Heart right ventricle (tissue), 16 donors: ENCODE results near the gene HUS1B. TPM values are rescaled to one million over a fixed set of nuclear protein-coding genes. Genes with fewer than 3 reads are reported as not detected.

Experiments
- ATAC-seq, 8 donors: fragments of 200-7000 bp; cut with Tn5 transposase; one replicate each; pipeline ENCODE4 v1.9.1; 2020; ENCODE audit warnings: mild to moderate bottlenecking in 8 of 8, moderate library complexity in 8 of 8, moderate number of reproducible peaks in 1 of 8
- DNase-seq, 2 donors: peaks; one replicate each; pipeline ENCODE4 v3.0.0-alpha.2; 2020
- H3K27ac ChIP-seq, 10 donors: fragments of 200-600 bp; sonication (generic) in 2 of 10; one replicate each; pipeline versions ENCODE4 v1.5.0 to v1.8.0; 2020 to 2022; ENCODE audit warnings: mild to moderate bottlenecking in 3 of 10
- H3K27me3 ChIP-seq, 7 donors: fragments of 200-600 bp; one replicate each; pipeline ENCODE4 v1.8.0; 2021 to 2022; ENCODE audit warnings: mild to moderate bottlenecking in 2 of 7
- H3K36me3 ChIP-seq, 9 donors: fragments of 200-600 bp; sonication (generic) in 1 of 9; one replicate each; pipeline versions ENCODE4 v1.5.0 to v1.8.0; 2020 to 2022; ENCODE audit warnings: mild to moderate bottlenecking in 2 of 9
- H3K4me1 ChIP-seq, 9 donors: fragments of 200-600 bp; sonication (generic) in 1 of 9; one replicate each; pipeline versions ENCODE4 v1.5.0 to v1.8.0; 2020 to 2022; ENCODE audit warnings: mild to moderate bottlenecking in 4 of 9
- H3K4me3 ChIP-seq, 10 donors: fragments of 200-600 bp; sonication (generic) in 2 of 10; one replicate each; pipeline versions ENCODE4 v1.5.0 to v1.8.0; 2020 to 2022; ENCODE audit warnings: mild to moderate bottlenecking in 7 of 10, moderate library complexity in 2 of 10
- H3K9me3 ChIP-seq, 11 donors: fragments of 200-600 bp in 10 of 11; sonication (generic) in 2 of 11; one replicate each; pipeline versions ENCODE4 v1.5.0 to v1.8.0; 2013 to 2022; ENCODE audit warnings: mild to moderate bottlenecking in 2 of 11, control low read depth in 1 of 11, moderate library complexity in 1 of 11
- CTCF ChIP-seq, 9 donors: fragments of 200-600 bp; sonication (generic) in 2 of 9; IDR thresholded peaks; one replicate each; pipeline versions ENCODE4 v1.5.0 to v1.8.0; 2021 to 2022; ENCODE audit warnings: antibody characterized with exemption in 9 of 9, mild to moderate bottlenecking in 5 of 9, moderate library complexity in 1 of 9
- WGBS, 2 donors: extraction: QIAGEN DNeasy Blood & Tissue Kit; methylation state at CpG; one replicate each; pipeline ENCODE4 v1.1.7; 2013; ENCODE audit warnings: inconsistent platforms in 1 of 2; 5-methylcytosine and 5-hydroxymethylcytosine counted together
- intact Hi-C, 10 donors: fragments of 100-400 bp; cut with DNase I; formaldehyde crosslinking; loops; one replicate each; pipeline versions ENCODE4 v1.11.1 to v1.14.2; 2022
- polyA plus RNA-seq, 2 donors: library from polyadenylated mRNA; stranded (reverse); fragments of 200-250 nt; gene quantifications; one replicate each; pipeline ENCODE4 v1.2.3, GENCODE V29; 2013
- total RNA-seq, 10 donors: library from RNA; stranded (reverse); fragmentation: NEBNext Ultra II Directional in 3 of 10; extraction: Animal tissue kit (Norgen Biotek cat#: 25700) in 3 of 10; gene quantifications; one replicate each; pipeline versions ENCODE4 v1.2.1 to v1.2.4, GENCODE V29; 2021 to 2023
- donor health status: Arrhythmogenic right ventricular cardiomyopathy.
- donor health status: ischemic (EF 13 %, LVEDD 7.1; RV severe dilation, severe dysfunction).
- donor health status: healthy with polysubstance abuse.
- donor health status: DM: no; HTN: yes; CAD: no.
- donor health status: DM: no; HTN: no; CAD: no.
- donor health status: ischemic (EF 25% LVEDD 6.9; RV normal size, moderate dysfunction).
- donor health status: ischemic (EF 25% LVEDD 5.7; RV mildly dilated, moderate dysfunction).
- donor health status: healthy.
- donor health status: DM: yes; HTN: yes; CAD: no.
- donor health status: Ischemic cardiomyopathy.
- donor health status: ischemic (EF 35%, LVEDD 5.7; RV mildly dilated, moderate dysfunction).
- donor health status: nonischemic (EF 11% LVEDD 7.7; RV severe dilation, severe dysfunction).
- donor health status: DM: yes; HTN: yes; CAD: no.
- donor health status: PGD.
- donor health status: ischemic (EF 29% LVEDD 5.4; RV normal size, mild dysfunction).
- donor health status: nonischemic (EF 23%, LVEDD 6.1; RV moderate dilation, normal function).

HUS1B gene
- total and polyA plus RNA-seq, 12 donors = 0.13 to 0.57 (median 0.33) TPM; not detected in 5

DNA sequence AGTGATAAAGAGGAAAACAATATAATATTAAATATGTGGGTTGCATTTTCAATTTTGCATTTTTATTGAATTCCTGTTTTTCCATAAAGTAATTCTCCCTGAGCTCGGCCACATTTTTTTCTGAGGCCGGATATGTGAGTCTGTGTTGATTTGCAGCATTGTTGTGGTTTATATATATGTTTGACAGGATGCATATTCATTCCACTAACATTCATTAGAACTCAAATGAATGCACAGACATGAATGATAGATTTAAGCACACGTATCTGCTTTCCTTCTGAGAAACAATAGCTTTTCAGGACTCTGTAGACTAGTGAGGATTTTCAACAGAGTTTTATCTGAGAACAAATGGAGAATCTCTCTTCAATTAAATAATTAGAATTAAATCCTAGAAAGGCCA, 46.7 kb upstream of the HUS1B start:
- H3K27me3 ChIP-seq = peaks cover 0 to 11% (median 0%) of the 10 kb centered on the region in 7 donors
- ATAC-seq = no peak

DNA sequence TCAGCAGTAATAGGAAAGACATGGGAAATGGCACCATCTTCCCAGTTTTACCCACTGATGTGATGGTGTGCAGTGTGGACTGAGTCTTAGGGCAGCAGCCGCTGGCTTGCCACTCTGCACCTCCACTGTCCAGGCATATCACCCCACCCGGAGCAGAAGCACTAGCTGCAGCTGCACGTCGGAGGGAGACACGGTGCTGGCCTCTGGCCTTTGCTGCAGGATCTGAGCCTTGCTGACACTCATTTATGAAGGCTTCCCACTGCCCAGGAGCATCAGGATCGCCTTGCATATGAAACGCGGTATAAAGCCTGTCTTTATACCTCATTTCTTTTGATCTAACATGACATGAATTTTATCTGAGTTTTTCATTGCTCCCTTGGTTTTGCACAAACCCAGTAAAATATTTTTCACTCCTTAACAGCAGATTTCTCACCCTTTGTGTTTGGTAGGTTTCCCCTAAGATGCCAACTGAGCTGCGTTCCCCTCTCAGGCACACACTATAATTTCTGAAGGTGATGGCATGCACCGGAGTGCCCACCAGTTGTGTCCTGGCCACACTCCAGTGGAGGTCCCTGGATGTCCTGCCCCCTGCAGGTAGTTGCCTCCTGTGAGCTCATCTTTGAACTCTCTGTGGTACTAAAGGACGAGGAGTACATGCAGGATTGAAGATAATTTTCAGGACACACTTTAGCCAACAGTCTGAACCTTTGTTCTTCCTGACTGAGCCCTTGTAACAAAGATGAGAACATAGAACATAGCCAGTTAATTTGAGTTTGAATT, 45.0 kb upstream of the HUS1B start:
- 68 to 73% methylated on average over 11 of the region's 11 CpGs for whole genome bisulfite sequencing, 2 donors
- ATAC-seq (no peak), DNase-seq (no peak)
- no peaks in the 10 kb centered on the region for H3K36me3 ChIP-seq
- no peak overlapping the region for H3K4me3 ChIP-seq
- no peaks in the 10 kb centered on the region for H3K4me1 ChIP-seq
- intact Hi-C loops = no loop called here
- TF ChIP-seq CTCF (IDR thresholded peaks at IDR 0.05) = no peak
- H3K27ac ChIP-seq = no peak overlapping the region
- H3K9me3 ChIP-seq = no peaks in the 10 kb centered on the region
- H3K27me3 ChIP-seq = peaks cover 0 to 7% (median 0%) of the 10 kb centered on the region in 7 donors

More for the DNA sequence above, 46.7 kb upstream of the HUS1B start:
- H3K4me1 ChIP-seq = no peaks in the 10 kb centered on the region
- intact Hi-C loops = no loop called here
- H3K27ac ChIP-seq = no peak overlapping the region
- no peak for DNase-seq
- H3K36me3 ChIP-seq = no peaks in the 10 kb centered on the region
- WGBS, 2 donors = 73 to 85% methylated on average over 3 of the region's 3 CpGs
- H3K9me3 ChIP-seq = no peaks in the 10 kb centered on the region
- no peak for TF ChIP-seq CTCF (IDR thresholded peaks at IDR 0.05)
- H3K4me3 ChIP-seq = no peak overlapping the region

DNA sequence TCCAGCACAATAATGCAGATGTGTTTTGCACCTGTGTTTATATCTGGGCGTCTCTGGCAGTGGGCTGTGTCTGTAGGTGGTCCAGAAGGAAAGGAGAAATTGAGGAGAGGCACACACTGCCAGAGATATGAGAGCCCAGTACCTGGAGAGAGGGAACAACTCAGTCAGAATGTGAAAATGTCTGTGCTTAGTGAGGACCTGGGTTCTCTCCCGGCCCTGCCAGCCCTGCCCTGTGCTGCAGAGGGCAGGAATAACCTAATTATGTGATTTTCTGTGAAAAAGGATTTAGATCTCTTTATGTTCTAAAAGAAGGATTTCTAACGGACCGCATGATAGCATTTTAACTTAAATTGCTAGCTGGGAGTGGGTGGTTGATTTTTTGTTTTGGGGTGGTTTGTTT, 44.3 kb upstream of the HUS1B start:
- no peak for TF ChIP-seq CTCF (IDR thresholded peaks at IDR 0.05)
- WGBS, 2 donors = 83 to 85% methylated on average over 4 of the region's 4 CpGs
- no peak overlapping the region for H3K4me3 ChIP-seq

GRCh38 chr6:700490-700889, 43.6 kb upstream of the HUS1B start:
- WGBS, 2 donors = 94 to 96% methylated on average over 3 of the region's 3 CpGs
- DNase-seq = no peak

More for the DNA sequence above, 44.3 kb upstream of the HUS1B start:
- ATAC-seq (no peak), DNase-seq (no peak)
- Histone ChIP-seq H3K9me3 (no peaks in the 10 kb centered on the region), H3K27me3 (peaks cover 0 to 3% (median 0%) of the 10 kb centered on the region in 7 donors), H3K4me1 (no peaks in the 10 kb centered on the region), H3K36me3 (no peaks in the 10 kb centered on the region), H3K27ac (no peak overlapping the region)
- intact Hi-C loops = no loop called here

More at GRCh38 chr6:700490-700889, 43.6 kb upstream of the HUS1B start:
- intact Hi-C loops = no loop called here
- H3K36me3 ChIP-seq = no peaks in the 10 kb centered on the region
- no peaks in the 10 kb centered on the region for H3K27me3 ChIP-seq
- TF ChIP-seq CTCF (IDR thresholded peaks at IDR 0.05) = no peak
- no peaks in the 10 kb centered on the region for H3K9me3 ChIP-seq
- ATAC-seq = no peak
- no peak overlapping the region for H3K27ac ChIP-seq
- H3K4me3 ChIP-seq = no peak overlapping the region
- no peaks in the 10 kb centered on the region for H3K4me1 ChIP-seq
